ENCODE measurements around the gene DCLK1.

DNA sequence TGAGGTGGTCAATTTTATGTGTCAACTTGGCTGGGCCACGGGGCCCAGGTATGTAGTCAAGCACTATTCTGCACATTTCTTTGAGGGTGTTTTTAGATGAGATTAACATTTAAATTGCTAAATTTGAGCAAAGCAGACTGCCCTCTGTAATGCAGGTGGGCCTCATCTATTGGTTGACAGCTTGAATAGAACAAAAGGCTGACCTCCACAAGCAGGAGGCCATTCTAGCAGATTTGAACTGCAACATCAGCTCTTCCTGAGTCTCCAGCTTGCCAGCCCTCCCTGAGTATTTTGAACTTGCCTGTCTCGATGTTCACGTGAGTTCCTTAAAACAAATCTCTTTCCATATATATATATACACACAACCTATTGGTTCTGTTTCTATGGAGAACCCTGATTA is 134.8 kb downstream of the DCLK1 start:
- TF ChIP-seq, protein P1, sequence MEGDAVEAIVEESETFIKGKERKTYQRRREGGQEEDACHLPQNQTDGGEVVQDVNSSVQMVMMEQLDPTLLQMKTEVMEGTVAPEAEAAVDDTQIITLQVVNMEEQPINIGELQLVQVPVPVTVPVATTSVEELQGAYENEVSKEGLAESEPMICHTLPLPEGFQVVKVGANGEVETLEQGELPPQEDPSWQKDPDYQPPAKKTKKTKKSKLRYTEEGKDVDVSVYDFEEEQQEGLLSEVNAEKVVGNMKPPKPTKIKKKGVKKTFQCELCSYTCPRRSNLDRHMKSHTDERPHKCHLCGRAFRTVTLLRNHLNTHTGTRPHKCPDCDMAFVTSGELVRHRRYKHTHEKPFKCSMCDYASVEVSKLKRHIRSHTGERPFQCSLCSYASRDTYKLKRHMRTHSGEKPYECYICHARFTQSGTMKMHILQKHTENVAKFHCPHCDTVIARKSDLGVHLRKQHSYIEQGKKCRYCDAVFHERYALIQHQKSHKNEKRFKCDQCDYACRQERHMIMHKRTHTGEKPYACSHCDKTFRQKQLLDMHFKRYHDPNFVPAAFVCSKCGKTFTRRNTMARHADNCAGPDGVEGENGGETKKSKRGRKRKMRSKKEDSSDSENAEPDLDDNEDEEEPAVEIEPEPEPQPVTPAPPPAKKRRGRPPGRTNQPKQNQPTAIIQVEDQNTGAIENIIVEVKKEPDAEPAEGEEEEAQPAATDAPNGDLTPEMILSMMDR (IDR thresholded peaks at IDR 0.05; ENCODE audit: insufficient read depth, low read length), result no peak
- TF ChIP-seq, protein P2, sequence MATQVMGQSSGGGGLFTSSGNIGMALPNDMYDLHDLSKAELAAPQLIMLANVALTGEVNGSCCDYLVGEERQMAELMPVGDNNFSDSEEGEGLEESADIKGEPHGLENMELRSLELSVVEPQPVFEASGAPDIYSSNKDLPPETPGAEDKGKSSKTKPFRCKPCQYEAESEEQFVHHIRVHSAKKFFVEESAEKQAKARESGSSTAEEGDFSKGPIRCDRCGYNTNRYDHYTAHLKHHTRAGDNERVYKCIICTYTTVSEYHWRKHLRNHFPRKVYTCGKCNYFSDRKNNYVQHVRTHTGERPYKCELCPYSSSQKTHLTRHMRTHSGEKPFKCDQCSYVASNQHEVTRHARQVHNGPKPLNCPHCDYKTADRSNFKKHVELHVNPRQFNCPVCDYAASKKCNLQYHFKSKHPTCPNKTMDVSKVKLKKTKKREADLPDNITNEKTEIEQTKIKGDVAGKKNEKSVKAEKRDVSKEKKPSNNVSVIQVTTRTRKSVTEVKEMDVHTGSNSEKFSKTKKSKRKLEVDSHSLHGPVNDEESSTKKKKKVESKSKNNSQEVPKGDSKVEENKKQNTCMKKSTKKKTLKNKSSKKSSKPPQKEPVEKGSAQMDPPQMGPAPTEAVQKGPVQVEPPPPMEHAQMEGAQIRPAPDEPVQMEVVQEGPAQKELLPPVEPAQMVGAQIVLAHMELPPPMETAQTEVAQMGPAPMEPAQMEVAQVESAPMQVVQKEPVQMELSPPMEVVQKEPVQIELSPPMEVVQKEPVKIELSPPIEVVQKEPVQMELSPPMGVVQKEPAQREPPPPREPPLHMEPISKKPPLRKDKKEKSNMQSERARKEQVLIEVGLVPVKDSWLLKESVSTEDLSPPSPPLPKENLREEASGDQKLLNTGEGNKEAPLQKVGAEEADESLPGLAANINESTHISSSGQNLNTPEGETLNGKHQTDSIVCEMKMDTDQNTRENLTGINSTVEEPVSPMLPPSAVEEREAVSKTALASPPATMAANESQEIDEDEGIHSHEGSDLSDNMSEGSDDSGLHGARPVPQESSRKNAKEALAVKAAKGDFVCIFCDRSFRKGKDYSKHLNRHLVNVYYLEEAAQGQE (IDR thresholded peaks at IDR 0.05; ENCODE audit: insufficient replicate concordance, low read depth), result no peak
